GM10847 (cell line): Measurements from ENCODE around the gene ZNF41.

Experiments used
- POLR2A ChIP-seq: IDR thresholded peaks from 2 replicates; pipeline ENCODE4 v1.6.1; 2011; ENCODE audit not compliant: insufficient read length; ENCODE audit errors: extremely low read depth

ZNF41 gene

GRCh38 chrX:47448165-47448806 is 34.7 kb downstream of the ZNF41 start:
- no peak for TF ChIP-seq POLR2A

- no peak for TF ChIP-seq POLR2A
These were observed 35.4 kb downstream of the ZNF41 start for GRCh38 chrX:47447607-47448006.

GRCh38 chrX:47446971-47447370 is 36.1 kb downstream of the ZNF41 start:
- TF ChIP-seq POLR2A, result no peak

GRCh38 chrX:47446431-47446830 is 36.6 kb downstream of the ZNF41 start:
- no peak for TF ChIP-seq POLR2A

GRCh38 chrX:47430925-47431324 is 52.1 kb downstream of the ZNF41 start:
- no peak for TF ChIP-seq POLR2A

GRCh38 chrX:47422444-47422843 is 60.6 kb downstream of the ZNF41 start:
- TF ChIP-seq POLR2A, result no peak

GRCh38 chrX:47420962-47421361 is 62.1 kb downstream of the ZNF41 start:
- no peak for TF ChIP-seq POLR2A

GRCh38 chrX:47420265-47420664 is 62.8 kb downstream of the ZNF41 start:
- no peak for TF ChIP-seq POLR2A

- no peak for TF ChIP-seq POLR2A
These were observed 69.8 kb downstream of the ZNF41 start for GRCh38 chrX:47413179-47413594.
